Measurements from ENCODE around the gene PAPOLG. TPM values are rescaled to one million over a fixed set of nuclear protein-coding genes. Genes with fewer than 3 reads are reported as not detected.
A peak's percentile ranks its signal among the peaks of the same experiment; 100 is the strongest.

The PAPOLG gene
- total RNA-seq, 1 donor from 2014 or later: 14.7 TPM

- no peak overlapping the region for H3K27ac ChIP-seq
- DNase-seq (ENCODE audit: extremely low spot score in 2 of 2): no peak
- no peaks in the 10 kb centered on the region for H3K4me1 ChIP-seq
- intact Hi-C loops (cut with DNase I): no loop called here
- no peaks in the 10 kb centered on the region for H3K9me3 ChIP-seq
- no peak overlapping the region for H3K4me3 ChIP-seq
- no peaks in the 10 kb centered on the region for H3K36me3 ChIP-seq
- TF ChIP-seq POLR2AphosphoS5 (IDR thresholded peaks at IDR 0.05; ENCODE audit: insufficient read depth in 1 of 2, low read depth in 1 of 2) (no peak), POLR2A (IDR thresholded peaks at IDR 0.05) (no peak), CTCF (IDR thresholded peaks at IDR 0.05) (no peak)
- H3K27me3 ChIP-seq: no peaks in the 10 kb centered on the region
Observed at GRCh38 chr2:60715561-60715960, 40.5 kb upstream of the PAPOLG start.

DNA sequence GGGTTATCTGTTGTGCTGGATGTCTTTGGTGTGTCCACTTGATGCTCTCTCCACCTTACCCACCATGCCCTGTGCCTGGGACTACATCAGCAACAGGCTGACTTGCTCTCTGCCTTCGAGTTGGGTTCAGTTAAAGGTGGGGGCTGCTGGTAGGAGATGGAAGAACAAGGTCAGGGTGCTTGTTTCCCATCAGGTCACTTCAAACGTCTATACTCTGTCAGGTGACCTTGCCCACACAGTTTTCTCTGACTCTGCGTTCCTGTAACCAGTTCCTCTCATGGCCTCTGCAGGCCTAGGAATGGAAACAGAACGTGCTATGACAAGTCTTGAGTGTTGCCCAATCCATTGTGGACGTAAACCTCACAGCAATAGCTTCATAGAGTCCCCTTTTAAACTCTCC lies 38.4 kb upstream of the PAPOLG start:
- H3K4me3 ChIP-seq: no peak overlapping the region
- H3K36me3 ChIP-seq: no peaks in the 10 kb centered on the region
- peak in 1 of 2 donors; percentile 91 for DNase-seq (ENCODE audit: extremely low spot score in 2 of 2)
- no peak for TF ChIP-seq CTCF (IDR thresholded peaks at IDR 0.05)
- TF ChIP-seq POLR2A (IDR thresholded peaks at IDR 0.05): no peak
- peak in 1 of 2 donors; percentile 51 for TF ChIP-seq POLR2AphosphoS5 (IDR thresholded peaks at IDR 0.05; ENCODE audit: insufficient read depth in 1 of 2, low read depth in 1 of 2)
- H3K4me1 ChIP-seq: no peaks in the 10 kb centered on the region
- intact Hi-C loops (cut with DNase I): no loop called here
- no peaks in the 10 kb centered on the region for H3K27me3 ChIP-seq
- H3K9me3 ChIP-seq: no peaks in the 10 kb centered on the region
- no peak overlapping the region for H3K27ac ChIP-seq

DNA sequence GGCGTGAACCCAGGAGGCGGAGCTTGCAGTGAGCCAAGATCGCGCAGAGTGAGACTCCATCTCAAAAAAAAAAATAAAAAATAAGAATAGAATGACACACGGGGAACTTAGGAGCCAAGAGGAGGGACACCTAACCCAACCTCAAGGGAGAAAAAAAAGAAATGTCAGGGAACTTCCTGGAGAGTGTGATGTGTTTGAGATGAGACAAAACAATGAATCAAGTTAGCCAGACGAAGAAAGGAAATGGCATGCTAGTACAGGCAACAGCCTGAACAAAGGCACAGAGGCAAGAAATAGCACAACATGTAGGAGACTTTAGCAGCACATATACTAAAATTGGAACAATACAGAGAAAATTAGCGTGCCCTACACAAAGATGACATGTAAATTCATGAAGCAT lies 36.7 kb upstream of the PAPOLG start:
- no peak overlapping the region for H3K4me3 ChIP-seq
- no peaks in the 10 kb centered on the region for H3K4me1 ChIP-seq
- intact Hi-C loops (cut with DNase I): no loop called here
- no peak for TF ChIP-seq POLR2A (IDR thresholded peaks at IDR 0.05)
- TF ChIP-seq POLR2AphosphoS5 (IDR thresholded peaks at IDR 0.05; ENCODE audit: insufficient read depth in 1 of 2, low read depth in 1 of 2): peak in 1 of 2 donors; percentile 66
- DNase-seq (ENCODE audit: extremely low spot score in 2 of 2): peak in 1 of 2 donors; percentile 12
- H3K27me3 ChIP-seq: no peaks in the 10 kb centered on the region
- no peaks in the 10 kb centered on the region for H3K9me3 ChIP-seq
- no peaks in the 10 kb centered on the region for H3K36me3 ChIP-seq
- peak overlapping the region; percentile 53 for H3K27ac ChIP-seq

GRCh38 chr2:60725466-60725865 lies 30.6 kb upstream of the PAPOLG start:
- H3K9me3 ChIP-seq: no peaks in the 10 kb centered on the region
- intact Hi-C loops (cut with DNase I): no loop called here
- DNase-seq (ENCODE audit: extremely low spot score in 2 of 2): no peak

DNA sequence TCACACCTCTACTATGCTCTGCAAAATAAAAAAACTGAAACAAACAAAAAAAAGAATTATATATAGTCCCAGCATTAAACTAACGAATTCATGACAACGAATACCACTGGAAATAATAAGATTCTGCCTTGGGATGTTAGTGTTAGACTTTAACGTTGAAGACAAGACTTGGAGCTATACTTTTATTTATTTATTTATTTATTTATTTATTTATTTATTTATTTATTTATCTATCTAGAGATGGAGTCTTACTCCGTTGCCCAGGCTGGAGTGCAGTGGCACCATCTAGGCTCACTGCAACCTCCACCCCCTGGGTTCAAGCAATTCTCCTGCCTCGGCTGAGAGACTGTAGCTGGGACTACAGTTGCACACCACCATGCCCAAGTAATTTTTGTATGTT lies 27.2 kb upstream of the PAPOLG start:
- Histone ChIP-seq H3K9me3 (no peaks in the 10 kb centered on the region), H3K4me3 (no peak overlapping the region), H3K4me1 (no peaks in the 10 kb centered on the region), H3K36me3 (no peaks in the 10 kb centered on the region), H3K27ac (no peak overlapping the region), H3K27me3 (no peaks in the 10 kb centered on the region)
- no peak for DNase-seq (ENCODE audit: extremely low spot score in 2 of 2)
- TF ChIP-seq POLR2AphosphoS5 (IDR thresholded peaks at IDR 0.05; ENCODE audit: insufficient read depth in 1 of 2, low read depth in 1 of 2): no peak
- no peak for TF ChIP-seq POLR2A (IDR thresholded peaks at IDR 0.05)
- TF ChIP-seq CTCF (IDR thresholded peaks at IDR 0.05): no peak
- intact Hi-C loops (cut with DNase I): no loop called here

More at GRCh38 chr2:60725466-60725865, 30.6 kb upstream of the PAPOLG start:
- TF ChIP-seq POLR2AphosphoS5 (IDR thresholded peaks at IDR 0.05; ENCODE audit: insufficient read depth in 1 of 2, low read depth in 1 of 2): no peak
- no peaks in the 10 kb centered on the region for H3K4me1 ChIP-seq
- H3K27me3 ChIP-seq: no peaks in the 10 kb centered on the region
- H3K4me3 ChIP-seq: no peak overlapping the region
- no peaks in the 10 kb centered on the region for H3K36me3 ChIP-seq
- H3K27ac ChIP-seq: no peak overlapping the region

DNA sequence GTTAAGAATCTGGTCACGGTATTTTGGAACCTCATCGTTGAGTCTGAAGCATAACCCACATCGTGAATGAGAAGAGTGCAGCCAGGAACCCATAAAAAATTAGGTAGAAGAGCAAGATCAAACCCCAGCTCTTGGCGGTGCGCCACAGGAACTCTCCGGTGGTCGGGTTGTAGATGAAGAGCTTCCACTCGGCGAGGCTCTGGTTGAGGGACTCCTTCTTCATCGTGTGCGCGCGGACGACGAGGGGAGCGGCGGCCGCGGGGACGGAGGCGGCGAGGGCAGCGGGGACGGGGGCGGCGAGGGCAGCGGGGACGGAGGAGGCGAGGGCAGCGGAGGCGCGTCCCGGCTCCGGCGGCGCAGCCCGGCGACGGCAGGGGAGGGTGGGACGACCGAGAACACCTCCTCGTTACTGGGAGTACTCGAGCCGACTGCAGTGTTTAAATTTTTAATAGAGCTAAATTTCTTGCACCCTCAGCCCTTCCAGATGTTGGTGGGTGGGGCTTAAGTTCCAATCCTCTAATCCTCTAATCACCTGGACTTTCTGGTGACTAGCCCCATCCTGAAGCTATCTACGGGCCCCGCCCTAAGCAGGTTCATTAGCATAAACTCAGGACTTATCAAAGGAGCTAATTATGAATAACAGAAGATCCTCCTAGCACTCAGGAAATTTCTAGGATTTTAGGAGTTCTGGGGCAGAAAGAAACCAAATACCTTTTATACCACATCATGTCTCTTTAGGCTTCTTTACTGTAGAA lies 20.4 kb upstream of the PAPOLG start:
- no peak for DNase-seq (ENCODE audit: extremely low spot score in 2 of 2)
- peak overlapping the region; percentile 38 to 44 for H3K4me3 ChIP-seq
- H3K27ac ChIP-seq: no peak overlapping the region
- no peaks in the 10 kb centered on the region for H3K27me3 ChIP-seq
- no peaks in the 10 kb centered on the region for H3K36me3 ChIP-seq
- TF ChIP-seq POLR2A (IDR thresholded peaks at IDR 0.05) (no peak), CTCF (IDR thresholded peaks at IDR 0.05) (no peak), POLR2AphosphoS5 (IDR thresholded peaks at IDR 0.05; ENCODE audit: insufficient read depth in 1 of 2, low read depth in 1 of 2) (no peak)
- H3K4me1 ChIP-seq: no peaks in the 10 kb centered on the region
- intact Hi-C loops (cut with DNase I): no loop called here
- no peaks in the 10 kb centered on the region for H3K9me3 ChIP-seq
